HFF-Myc (cell line): ENCODE measurements around the gene ANKS6.
"Not testable (repeated sequence)": the region's sequence is repeated elsewhere in the genome, so short reads cannot be mapped to it uniquely, and the experiment has no call there.

Experiments used
- DNase-seq: peaks from one replicate; pipeline ENCODE4 v3.0.0-alpha.2; 2011; ENCODE audit warnings: low read depth; ENCODE audit errors: extremely low read depth
- H3K4me3 ChIP-seq: replicated peaks from 2 replicates; pipeline ENCODE4 v1.5.1; 2011; ENCODE audit warnings: low read depth, mild to moderate bottlenecking, control low read depth, low read length
- CTCF ChIP-seq: IDR thresholded peaks from 2 replicates; pipeline ENCODE4 v1.5.1; 2012; ENCODE audit warnings: mild to moderate bottlenecking, low read depth, low read length, control low read depth; ENCODE audit errors: missing control alignments

Gene ANKS6

GRCh38 chr9:98692392-98692791 lies 104.0 kb downstream of the ANKS6 start:
- no peak overlapping the region for H3K4me3 ChIP-seq
- no peak for TF ChIP-seq CTCF
- no peak for DNase-seq

GRCh38 chr9:98691890-98692289 lies 104.5 kb downstream of the ANKS6 start:
- no peak for TF ChIP-seq CTCF
- no peak for DNase-seq
- H3K4me3 ChIP-seq = no peak overlapping the region

GRCh38 chr9:98690686-98691085 lies 105.7 kb downstream of the ANKS6 start:
- H3K4me3 ChIP-seq = no peak overlapping the region
- TF ChIP-seq CTCF = no peak
- no peak for DNase-seq

- TF ChIP-seq CTCF = no peak
- H3K4me3 ChIP-seq = no peak overlapping the region
- DNase-seq = no peak
Observed at GRCh38 chr9:98688710-98689495, 107.5 kb downstream of the ANKS6 start.

GRCh38 chr9:98687911-98688310 lies 108.4 kb downstream of the ANKS6 start:
- no peak for TF ChIP-seq CTCF
- no peak overlapping the region for H3K4me3 ChIP-seq
- no peak for DNase-seq

- no peak for DNase-seq
- H3K4me3 ChIP-seq = no peak overlapping the region
- no peak for TF ChIP-seq CTCF
Observed at GRCh38 chr9:98686961-98687855, 109.1 kb downstream of the ANKS6 start.

- not testable (repeated sequence) for DNase-seq, H3K4me3 ChIP-seq
Observed at GRCh38 chr9:98684816-98685215, 111.5 kb downstream of the ANKS6 start.
